Glutamatergic neuron (in vitro differentiated cells): ENCODE results near the gene NMUR2. TPM values are rescaled to one million over a fixed set of nuclear protein-coding genes. Genes with fewer than 3 reads are reported as not detected.

ENCODE experiments used
- DNase-seq: peaks from one replicate; pipeline ENCODE4 v3.0.0; 2022
- H3K27ac Mint-ChIP-seq: one replicate; pipeline ENCODE4 v1.8.0; 2020; ENCODE audit warnings: mild to moderate bottlenecking, mixed read lengths, inconsistent platforms; ENCODE audit not compliant: unreplicated experiment
- H3K27me3 Mint-ChIP-seq: one replicate; pipeline ENCODE4 v1.8.0; 2020; ENCODE audit warnings: mild to moderate bottlenecking, moderate library complexity, mixed read lengths, inconsistent platforms; ENCODE audit not compliant: unreplicated experiment
- H3K36me3 Mint-ChIP-seq: one replicate; pipeline ENCODE4 v1.8.0; 2020; ENCODE audit warnings: mild to moderate bottlenecking, mixed read lengths, inconsistent platforms; ENCODE audit not compliant: unreplicated experiment
- H3K4me1 Mint-ChIP-seq: one replicate; pipeline ENCODE4 v1.8.0; 2020; ENCODE audit warnings: mild to moderate bottlenecking, low read depth, mixed read lengths, inconsistent platforms; ENCODE audit not compliant: unreplicated experiment
- H3K4me3 Mint-ChIP-seq: one replicate; pipeline ENCODE4 v1.8.0; 2020; ENCODE audit warnings: mild to moderate bottlenecking, mixed read lengths, inconsistent platforms; ENCODE audit not compliant: unreplicated experiment
- H3K9me3 Mint-ChIP-seq: one replicate; pipeline ENCODE4 v1.8.0; 2020; ENCODE audit warnings: mild to moderate bottlenecking, moderate library complexity, mixed read lengths, inconsistent platforms; ENCODE audit not compliant: unreplicated experiment
- CTCF ChIP-seq: fragments of 200-600 bp; sonication (generic); IDR thresholded peaks from one replicate; pipeline ENCODE4 v1.5.0; 2021; ENCODE audit not compliant: partially characterized antibody, unreplicated experiment
- total RNA-seq: library from RNA; stranded (reverse); fragmentation: NEBNext Ultra II Directional; extraction: Animal tissue kit (Norgen Biotek cat#: 25700); gene quantifications from one replicate; pipeline ENCODE4 v1.2.1, GENCODE V29; 2021; ENCODE audit not compliant: unreplicated experiment

NMUR2 gene
- total RNA-seq, 1 donor from 2014 or later, result not detected

DNA sequence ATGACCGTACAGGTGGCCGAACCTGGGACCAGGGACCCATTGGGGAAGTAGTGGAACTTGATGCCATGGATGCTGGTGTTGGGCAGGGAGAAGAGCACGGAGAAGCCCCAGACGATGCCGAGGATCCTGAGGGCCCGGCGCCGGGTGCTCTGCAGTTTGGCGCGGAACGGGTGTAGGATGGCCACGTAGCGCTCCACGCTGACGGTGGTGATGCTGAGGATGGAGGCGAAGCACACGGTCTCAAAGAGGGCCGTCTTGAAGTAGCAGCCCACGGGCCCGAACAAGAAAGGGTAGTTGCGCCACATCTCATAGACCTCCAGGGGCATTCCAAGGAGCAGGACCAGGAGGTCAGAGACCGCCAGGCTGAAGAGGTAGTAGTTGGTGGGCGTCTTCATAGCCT lies 585 bp downstream of the NMUR2 start:
- DNase-seq, result no peak
- TF ChIP-seq CTCF, result no peak
- Mint-ChIP-seq H3K4me3 (no peak overlapping the region), H3K4me1 (no peaks in the 10 kb centered on the region), H3K27me3 (no peaks in the 10 kb centered on the region), H3K36me3 (no peaks in the 10 kb centered on the region), H3K9me3 (no peaks in the 10 kb centered on the region), H3K27ac (no peak overlapping the region)

- Mint-ChIP-seq H3K4me1 (no peaks in the 10 kb centered on the region), H3K27me3 (no peaks in the 10 kb centered on the region), H3K27ac (no peak overlapping the region), H3K4me3 (no peak overlapping the region), H3K36me3 (no peaks in the 10 kb centered on the region), H3K9me3 (no peaks in the 10 kb centered on the region)
- no peak for DNase-seq
- TF ChIP-seq CTCF, result no peak
These were observed 2.0 kb downstream of the NMUR2 start for GRCh38 chr5:152403046-152403445.

- TF ChIP-seq CTCF, result no peak
- Mint-ChIP-seq H3K36me3 (no peaks in the 10 kb centered on the region), H3K27ac (no peak overlapping the region), H3K4me1 (no peaks in the 10 kb centered on the region), H3K27me3 (no peaks in the 10 kb centered on the region), H3K4me3 (no peak overlapping the region), H3K9me3 (no peaks in the 10 kb centered on the region)
- no peak for DNase-seq
These were observed 4.2 kb downstream of the NMUR2 start for GRCh38 chr5:152400846-152401245.

GRCh38 chr5:152397581-152397980 lies 7.5 kb downstream of the NMUR2 start:
- Mint-ChIP-seq H3K4me3 (no peak overlapping the region), H3K27ac (no peak overlapping the region), H3K27me3 (no peaks in the 10 kb centered on the region), H3K4me1 (no peaks in the 10 kb centered on the region), H3K9me3 (no peaks in the 10 kb centered on the region), H3K36me3 (no peaks in the 10 kb centered on the region)
- no peak for TF ChIP-seq CTCF
- DNase-seq, result no peak

- Mint-ChIP-seq H3K9me3 (no peaks in the 10 kb centered on the region), H3K27me3 (no peaks in the 10 kb centered on the region), H3K4me1 (no peaks in the 10 kb centered on the region), H3K4me3 (no peak overlapping the region), H3K36me3 (peaks cover 12% of the 10 kb centered on the region), H3K27ac (no peak overlapping the region)
- no peak for DNase-seq
- TF ChIP-seq CTCF, result no peak
These were observed 11.6 kb downstream of the NMUR2 start for GRCh38 chr5:152393441-152393840.
